PC-3 (cell line): ENCODE measurements around the gene ARHGAP25.

Source experiments
- CTCF ChIP-seq: fragments of 300-600 bp; sonication (generic); conservative IDR thresholded peaks from 2 replicates; pipeline ENCODE4 v1.5.1; 2017; ENCODE audit warnings: antibody characterized with exemption, low read depth, mild to moderate bottlenecking, low read length
- EZH2phosphoT487 ChIP-seq: fragments of 300-600 bp; sonication (generic); IDR thresholded peaks from 2 replicates; pipeline ENCODE4 v1.6.1; 2018; ENCODE audit warnings: mild to moderate bottlenecking, antibody characterized with exemption, low read length, borderline replicate concordance

GRCh38 chr2:68689553-68690537, 44.8 kb upstream of the ARHGAP25 start:
- no peak for TF ChIP-seq CTCF
- no peak for TF ChIP-seq EZH2phosphoT487
